Panc1 (cell line): Measurements from ENCODE around the gene CFAP410.
"Not testable (repeated sequence)": the region's sequence is repeated elsewhere in the genome, so short reads cannot be mapped to it uniquely, and the experiment has no call there.

ENCODE experiments used
- CTCF ChIP-seq: fragments of 450-650 bp; IDR thresholded peaks from 2 replicates; pipeline ENCODE4 v1.5.1; 2017; ENCODE audit warnings: mild to moderate bottlenecking
- SIN3A ChIP-seq: IDR thresholded peaks from 2 replicates; pipeline ENCODE4 v1.6.1; 2012; ENCODE audit warnings: low read depth, mild to moderate bottlenecking, low read length, moderate library complexity, borderline replicate concordance; ENCODE audit not compliant: insufficient read depth
- TCF7L2 ChIP-seq: IDR thresholded peaks from 2 replicates; pipeline ENCODE4 v1.6.1; 2011; ENCODE audit warnings: mild to moderate bottlenecking, low read depth, low read length, inconsistent platforms

- TF ChIP-seq CTCF, SIN3A, TCF7L2: not testable (repeated sequence)
Measured at GRCh38 chr21:44361903-44362302, 22.7 kb upstream of the CFAP410 start.
